Panc1 (cell line): ENCODE measurements around the gene FAS. TPM values are rescaled to one million over a fixed set of nuclear protein-coding genes. Genes with fewer than 3 reads are reported as not detected.

Source experiments
- ATAC-seq: fragments of 200-7000 bp; cut with Tn5 transposase; 2 replicates; pipeline ENCODE4 v1.9.1; 2020; ENCODE audit warnings: mild to moderate bottlenecking, moderate library complexity
- BruUV-seq: library from RNA; stranded (reverse); fragments of 400-500 nt; replicated peaks from 2 replicates; lab custom pipeline; 2021; lab: Mats Ljungman, UMichigan
- CTCF ChIA-PET: fragments of 300-600 bp; sonication (Branson Sonifier 250); formaldehyde crosslinking; loops from one replicate; lab custom pipeline; 2022; ENCODE audit warnings: antibody characterized with exemption; lab: Charles Lee
- POLR2A ChIA-PET: fragments of 300-600 bp; sonication (Branson Sonifier 250); formaldehyde crosslinking; loops from one replicate; lab custom pipeline; 2022; ENCODE audit warnings: antibody characterized with exemption; lab: Charles Lee
- DNase-seq: peaks from one replicate; pipeline ENCODE4 v3.0.0-alpha.2; 2010; ENCODE audit warnings: low read depth, low spot score
- H3K27ac ChIP-seq: 2 replicates; pipeline ENCODE4 v1.5.1; 2011; ENCODE audit warnings: mild to moderate bottlenecking, low read length, inconsistent platforms
- H3K27me3 ChIP-seq: fragments of 200-500 bp; sonication (Bioruptor generic); 2 replicates; pipeline ENCODE4 v1.6.0; 2014; ENCODE audit warnings: low read length, inconsistent platforms; ENCODE audit not compliant: control insufficient read depth, insufficient read depth
- H3K36me3 ChIP-seq: fragments of 200-500 bp; sonication (Bioruptor generic); 2 replicates; pipeline ENCODE4 v1.5.1; 2014; ENCODE audit warnings: inconsistent platforms, mild to moderate bottlenecking, low read length, moderate library complexity; ENCODE audit not compliant: control insufficient read depth, insufficient read depth
- H3K4me1 ChIP-seq: 2 replicates; pipeline ENCODE4 v1.5.1; 2011; ENCODE audit warnings: inconsistent platforms, mild to moderate bottlenecking, low read length, moderate library complexity; ENCODE audit not compliant: control insufficient read depth, insufficient read depth
- H3K4me3 ChIP-seq, 2 experiments: 2 replicates each; pipeline ENCODE4 v1.5.1; 2011 to 2012; ENCODE audit warnings: low read depth in 2 of 2, low read length in 2 of 2, mild to moderate bottlenecking in 2 of 2, inconsistent platforms in 1 of 2, moderate library complexity in 1 of 2
- H3K9me3 ChIP-seq: fragments of 200-500 bp; sonication (Bioruptor generic); 2 replicates; pipeline ENCODE4 v1.5.1; 2014; ENCODE audit warnings: low read depth, mild to moderate bottlenecking, inconsistent platforms, low read length, moderate library complexity; ENCODE audit not compliant: control insufficient read depth, insufficient read depth
- CTCF ChIP-seq: fragments of 450-650 bp; IDR thresholded peaks from 2 replicates; pipeline ENCODE4 v1.5.1; 2017; ENCODE audit warnings: mild to moderate bottlenecking
- POLR2AphosphoS5 ChIP-seq: IDR thresholded peaks from 2 replicates; pipeline ENCODE4 v1.6.1; 2012; ENCODE audit warnings: mild to moderate bottlenecking, low read depth, low read length, moderate library complexity
- REST ChIP-seq, 2 experiments: IDR thresholded peaks; 2 replicates each; pipeline ENCODE4 v1.6.1; 2011 to 2012; ENCODE audit warnings: low read depth in 2 of 2, control low read depth in 1 of 2, low read length in 1 of 2, mild to moderate bottlenecking in 1 of 2, moderate library complexity in 1 of 2; ENCODE audit not compliant: insufficient read depth in 1 of 2
- SIN3A ChIP-seq: IDR thresholded peaks from 2 replicates; pipeline ENCODE4 v1.6.1; 2012; ENCODE audit warnings: low read depth, mild to moderate bottlenecking, low read length, moderate library complexity, borderline replicate concordance; ENCODE audit not compliant: insufficient read depth
- TCF7L2 ChIP-seq: IDR thresholded peaks from 2 replicates; pipeline ENCODE4 v1.6.1; 2011; ENCODE audit warnings: mild to moderate bottlenecking, low read depth, low read length, inconsistent platforms
- in situ Hi-C: cut with HindIII; loops from 2 replicates; pipeline ENCODE4 v1.10.0; 2016; ENCODE audit warnings: low sequenced_read_pairs, low pct_unique_long_range_greater_than_20kb
- intact Hi-C: fragments of 100-400 bp; cut with micrococcal nuclease; formaldehyde crosslinking; loops from one replicate; pipeline ENCODE4 v1.10.0; 2022; ENCODE audit not compliant: unreplicated experiment
- total RNA-seq: library from RNA; stranded (reverse); gene quantifications from one replicate; pipeline ENCODE4 v1.2.1, GENCODE V29; 2021; ENCODE audit not compliant: unreplicated experiment

FAS gene
- total RNA-seq, 1 experiment from 2014 or later: 8.1 TPM

GRCh38 chr10:88968391-88968790 lies 22.2 kb upstream of the FAS start:
- in situ Hi-C loops (no loop called here), intact Hi-C loops (no loop called here)
- Histone ChIP-seq H3K4me3 (no peak overlapping the region), H3K9me3 (no peaks in the 10 kb centered on the region), H3K36me3 (no peaks in the 10 kb centered on the region), H3K4me1 (no peaks in the 10 kb centered on the region), H3K27ac (no peak overlapping the region), H3K27me3 (no peaks in the 10 kb centered on the region; the same call in 1 of the 2 replicates)
- DNase-seq (no peak), ATAC-seq (no peak)
- TF ChIP-seq CTCF: no peak
- TF ChIP-seq TCF7L2: no peak
- no peak for TF ChIP-seq POLR2AphosphoS5
- TF ChIP-seq REST (IDR thresholded peaks at IDR 0.05; ENCODE audit: insufficient read depth in 1 of 2, low read depth in 2 of 2, low read length in 1 of 2): no peak
- no peak for TF ChIP-seq SIN3A
- no TSS peak for BruUV-seq
- ChIA-PET POLR2A (no interaction called here), CTCF (no interaction called here)

GRCh38 chr10:88971221-88972061 lies 19.2 kb upstream of the FAS start:
- CTCF ChIA-PET: no interaction called here
- H3K4me3 ChIP-seq: no peak overlapping the region
- H3K9me3 ChIP-seq: no peaks in the 10 kb centered on the region
- DNase-seq: no peak
- no peak for ATAC-seq
- intact Hi-C loops: no loop called here
- BruUV-seq: no TSS peak
- TF ChIP-seq CTCF (no peak), POLR2AphosphoS5 (no peak), SIN3A (no peak), REST (IDR thresholded peaks at IDR 0.05; ENCODE audit: insufficient read depth in 1 of 2, low read depth in 2 of 2, low read length in 1 of 2) (no peak), TCF7L2 (no peak)
- no peaks in the 10 kb centered on the region for H3K27me3 ChIP-seq
- no peak overlapping the region for H3K27ac ChIP-seq
- H3K4me1 ChIP-seq: peaks cover 10% of the 10 kb centered on the region; the same call in 1 of the 2 replicates
- no peaks in the 10 kb centered on the region for H3K36me3 ChIP-seq
- in situ Hi-C loops: no loop called here
- POLR2A ChIA-PET: no interaction called here
